Measurements from ENCODE around the gene GNAI3. TPM values are rescaled to one million over a fixed set of nuclear protein-coding genes. Genes with fewer than 3 reads are reported as not detected.

GNAI3 gene
- 10 to 100 TPM; 10.6 to 11.7 (median 11.2) TPM for total RNA-seq (2021; fragmentation: NEBNext Ultra II Directional; extraction: Animal tissue kit (Norgen Biotek cat#: 25700))
- long read RNA-seq, full-length matches to known transcripts, result 175 of 197 reads
- long read RNA-seq, partial matches to known transcripts, result 14 of 197 reads
- long read RNA-seq, other reads (novel, unspliced or antisense), result 8 of 197 reads

GRCh38 chr1:109548321-109549267, at the start of gene GNAI3:
TSS of gene GNAI3 (plus strand) at chr1:109548615. CDS start at chr1:109548721, 106 bp downstream.
- peak within 1 kb of the TSS; percentile 96 for H3K4me3 Mint-ChIP-seq

GRCh38 chr1:109499081-109499480, 49.3 kb upstream of the GNAI3 start:
- no peak for DNase-seq
- peak overlapping the region; percentile 71 for H3K4me3 Mint-ChIP-seq

More at GRCh38 chr1:109548321-109549267, at the start of gene GNAI3:
- Mint-ChIP-seq H3K36me3 (ENCODE audit: low read depth) (no peaks in the 10 kb centered on the region), H3K4me1 (ENCODE audit: low read depth) (peaks cover 43% of the 10 kb centered on the region), H3K9me3 (no peaks in the 10 kb centered on the region), H3K27me3 (ENCODE audit: insufficient read depth) (no peaks in the 10 kb centered on the region), H3K27ac (peak within 1 kb of the TSS; percentile 98)
- DNase-seq, result peak; percentile 93
- no peak; the same call in 1 of the 2 replicates for TF ChIP-seq CTCF (IDR thresholded peaks at IDR 0.05)

GRCh38 chr1:109499661-109500536, 48.5 kb upstream of the GNAI3 start:
- peak overlapping the region; percentile 85 for H3K27ac Mint-ChIP-seq
- peaks cover 60% of the 10 kb centered on the region for H3K4me1 Mint-ChIP-seq (ENCODE audit: low read depth)
- peak overlapping the region; percentile 71 for H3K4me3 Mint-ChIP-seq
- peak; percentile 73 for DNase-seq
- H3K27me3 Mint-ChIP-seq (ENCODE audit: insufficient read depth), result peaks cover 3% of the 10 kb centered on the region; the same call in 1 of the 2 replicates
- no peaks in the 10 kb centered on the region for H3K9me3 Mint-ChIP-seq
- TF ChIP-seq CTCF (IDR thresholded peaks at IDR 0.05), result peak; percentile 79
- H3K36me3 Mint-ChIP-seq (ENCODE audit: low read depth), result no peaks in the 10 kb centered on the region; the same call in 1 of the 2 replicates

More at GRCh38 chr1:109499081-109499480, 49.3 kb upstream of the GNAI3 start:
- Mint-ChIP-seq H3K27ac (peak overlapping the region; percentile 85), H3K9me3 (no peaks in the 10 kb centered on the region), H3K27me3 (ENCODE audit: insufficient read depth) (peaks cover 3% of the 10 kb centered on the region; the same call in 1 of the 2 replicates), H3K36me3 (ENCODE audit: low read depth) (no peaks in the 10 kb centered on the region; the same call in 1 of the 2 replicates), H3K4me1 (ENCODE audit: low read depth) (peaks cover 68% of the 10 kb centered on the region)
- no peak for TF ChIP-seq CTCF (IDR thresholded peaks at IDR 0.05)

- H3K9me3 Mint-ChIP-seq, result no peaks in the 10 kb centered on the region
- H3K4me1 Mint-ChIP-seq (ENCODE audit: low read depth), result peaks cover 57% of the 10 kb centered on the region
- peak overlapping the region; percentile 40; the same call in 1 of the 2 replicates for H3K4me3 Mint-ChIP-seq
- peak overlapping the region; percentile 47; the same call in 1 of the 2 replicates for H3K27ac Mint-ChIP-seq
- TF ChIP-seq CTCF (IDR thresholded peaks at IDR 0.05), result no peak
- H3K27me3 Mint-ChIP-seq (ENCODE audit: insufficient read depth), result peaks cover 4% of the 10 kb centered on the region
- peak; percentile 81 for DNase-seq
- no peaks in the 10 kb centered on the region for H3K36me3 Mint-ChIP-seq (ENCODE audit: low read depth)
Observed at GRCh38 chr1:109500941-109501381, 47.5 kb upstream of the GNAI3 start.

All from HFFc6 (cell line).